ENCODE data around the gene DCST1.

DCST1 gene

DNA sequence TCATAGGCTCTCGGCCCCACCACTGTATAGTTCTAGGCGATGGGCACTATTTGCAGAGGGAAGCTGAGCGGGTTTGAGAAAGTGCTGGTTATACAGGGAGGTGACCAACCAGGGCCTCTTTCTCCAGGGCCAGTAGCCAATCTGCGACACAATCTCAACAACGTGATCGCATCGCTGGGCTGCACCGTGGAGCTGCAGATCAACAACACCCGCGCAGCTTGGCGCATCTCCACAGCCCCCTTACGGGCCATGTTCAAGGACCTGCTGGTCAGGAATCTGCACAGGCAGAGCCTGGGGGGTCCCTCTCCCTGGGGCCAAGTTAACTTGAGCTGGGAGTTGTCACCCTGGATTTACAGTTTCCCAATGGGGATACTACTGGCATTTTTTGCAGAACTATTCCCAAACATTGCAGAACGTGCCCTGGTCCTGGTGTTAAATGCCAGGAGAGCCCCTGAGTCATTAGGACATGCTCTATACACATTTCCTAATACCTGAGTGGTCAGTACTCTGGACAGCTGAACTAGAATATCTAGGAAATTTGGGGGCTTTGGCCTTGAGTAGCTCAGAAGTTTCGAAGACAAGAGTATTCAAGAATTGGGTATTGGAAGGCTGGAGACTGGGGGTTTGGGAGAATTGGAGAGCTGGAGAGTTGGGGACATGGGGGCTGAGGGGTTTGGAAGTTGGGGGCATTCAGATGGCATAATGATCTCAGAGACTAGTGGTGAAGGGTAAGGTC lies 6.9 kb downstream of the DCST1 start:
- Histone ChIP-seq H3K9ac (ENCODE audit: low read depth, low read length) (no peak overlapping the region), H3K36me3 (ENCODE audit: insufficient read depth, low read length) (no peaks in the 10 kb centered on the region), H3K4me1 (ENCODE audit: insufficient read depth, low read length) (peaks cover 3% of the 10 kb centered on the region; the same call in 1 of the 2 replicates), H3K9me3 (ENCODE audit: control insufficient read depth, insufficient read depth, low read length) (no peaks in the 10 kb centered on the region)

DNA sequence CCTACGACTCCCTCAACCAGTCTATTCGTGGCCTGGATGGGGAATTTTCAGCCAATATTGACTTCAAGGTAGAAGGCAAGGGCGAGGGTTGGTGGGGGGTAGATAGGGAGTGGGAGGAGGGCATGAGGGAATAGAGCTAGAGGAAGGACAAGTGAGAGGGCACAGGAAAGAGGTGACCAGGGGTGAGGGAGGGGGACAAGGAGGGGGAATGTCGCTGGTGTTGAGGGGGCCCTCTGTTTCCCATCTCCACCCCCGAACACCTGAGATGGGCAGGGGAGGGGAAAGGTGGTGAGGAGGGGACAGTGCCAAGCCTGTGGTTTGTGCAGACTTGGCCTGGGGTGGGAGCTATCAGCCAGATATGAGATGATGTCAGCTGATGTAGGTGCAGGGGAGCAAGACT lies 9.2 kb downstream of the DCST1 start:
- Histone ChIP-seq H3K4me1 (ENCODE audit: insufficient read depth, low read length) (peaks cover 3% of the 10 kb centered on the region; the same call in 1 of the 2 replicates), H3K9me3 (ENCODE audit: control insufficient read depth, insufficient read depth, low read length) (no peaks in the 10 kb centered on the region), H3K36me3 (ENCODE audit: insufficient read depth, low read length) (no peaks in the 10 kb centered on the region), H3K9ac (ENCODE audit: low read depth, low read length) (no peak overlapping the region)

DNA sequence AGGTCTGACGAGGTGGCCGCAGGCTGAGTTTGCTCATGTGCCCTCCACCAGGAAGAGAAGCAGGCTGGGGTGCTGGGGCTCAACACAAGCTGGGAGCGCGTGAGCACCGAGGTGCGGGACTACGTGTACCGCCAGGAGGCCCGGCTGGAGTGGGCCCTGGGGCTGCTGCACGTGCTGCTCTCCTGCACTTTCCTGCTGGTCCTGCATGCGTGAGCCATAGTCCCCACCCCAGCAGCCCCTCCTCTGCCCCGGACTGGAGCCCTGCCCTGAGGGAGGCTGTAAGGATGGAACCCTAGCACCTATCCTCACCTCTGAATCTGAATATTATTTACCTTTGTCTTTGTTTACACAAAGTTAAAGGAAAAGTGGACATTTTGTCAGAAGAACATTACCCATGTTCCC lies 9.7 kb downstream of the DCST1 start:
- Histone ChIP-seq H3K36me3 (ENCODE audit: insufficient read depth, low read length) (no peaks in the 10 kb centered on the region), H3K4me1 (ENCODE audit: insufficient read depth, low read length) (peaks cover 3% of the 10 kb centered on the region; the same call in 1 of the 2 replicates), H3K9me3 (ENCODE audit: control insufficient read depth, insufficient read depth, low read length) (no peaks in the 10 kb centered on the region), H3K9ac (ENCODE audit: low read depth, low read length) (no peak overlapping the region)

DNA sequence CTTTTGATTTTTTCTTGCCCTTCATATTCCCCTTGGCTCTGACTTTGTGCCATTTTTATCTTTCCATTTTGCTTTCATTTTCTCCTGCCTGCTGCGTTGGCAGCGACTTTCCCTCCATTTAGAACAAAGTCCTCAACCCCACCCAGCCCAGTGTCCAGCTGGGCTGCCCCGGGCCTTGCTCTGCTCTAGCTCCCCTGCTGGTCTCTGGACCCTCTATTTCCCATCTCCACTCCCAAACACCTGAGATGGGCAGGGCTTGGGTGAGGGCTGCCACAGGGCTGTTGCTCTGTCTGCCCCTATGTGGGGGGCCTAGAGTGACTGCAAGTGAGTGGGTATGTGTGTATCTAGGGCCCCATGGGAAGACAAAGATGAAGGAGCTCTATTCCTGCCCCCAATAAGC lies 10.2 kb downstream of the DCST1 start:
- H3K4me1 ChIP-seq (ENCODE audit: insufficient read depth, low read length): peaks cover 3% of the 10 kb centered on the region; the same call in 1 of the 2 replicates
- no peaks in the 10 kb centered on the region for H3K36me3 ChIP-seq (ENCODE audit: insufficient read depth, low read length)
- no peak overlapping the region for H3K9ac ChIP-seq (ENCODE audit: low read depth, low read length)
- no peaks in the 10 kb centered on the region for H3K9me3 ChIP-seq (ENCODE audit: control insufficient read depth, insufficient read depth, low read length)

DNA sequence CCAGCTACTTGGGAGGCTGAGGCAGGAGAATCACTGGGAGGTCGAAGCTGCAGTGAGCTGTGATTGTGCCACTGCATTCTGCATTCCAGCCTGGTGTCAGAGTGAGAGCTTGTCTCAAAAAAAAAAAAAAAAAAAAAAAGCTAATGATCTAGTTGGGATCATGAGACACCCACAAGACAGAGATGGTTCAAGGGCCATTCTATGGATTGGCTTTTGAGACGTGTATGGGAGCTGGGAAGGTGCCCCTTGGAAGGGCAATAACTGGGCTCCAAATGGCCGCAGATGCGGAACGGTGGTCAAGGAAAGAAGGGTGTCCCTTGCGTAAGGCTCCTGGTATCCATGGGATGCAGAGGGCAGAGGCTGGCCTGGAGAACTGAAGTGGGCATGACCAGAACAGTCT lies 10.7 kb downstream of the DCST1 start:
- no peak overlapping the region for H3K9ac ChIP-seq (ENCODE audit: low read depth, low read length)
- no peaks in the 10 kb centered on the region for H3K36me3 ChIP-seq (ENCODE audit: insufficient read depth, low read length)
- H3K4me1 ChIP-seq (ENCODE audit: insufficient read depth, low read length): peaks cover 3% of the 10 kb centered on the region; the same call in 1 of the 2 replicates
- no peaks in the 10 kb centered on the region for H3K9me3 ChIP-seq (ENCODE audit: control insufficient read depth, insufficient read depth, low read length)

DNA sequence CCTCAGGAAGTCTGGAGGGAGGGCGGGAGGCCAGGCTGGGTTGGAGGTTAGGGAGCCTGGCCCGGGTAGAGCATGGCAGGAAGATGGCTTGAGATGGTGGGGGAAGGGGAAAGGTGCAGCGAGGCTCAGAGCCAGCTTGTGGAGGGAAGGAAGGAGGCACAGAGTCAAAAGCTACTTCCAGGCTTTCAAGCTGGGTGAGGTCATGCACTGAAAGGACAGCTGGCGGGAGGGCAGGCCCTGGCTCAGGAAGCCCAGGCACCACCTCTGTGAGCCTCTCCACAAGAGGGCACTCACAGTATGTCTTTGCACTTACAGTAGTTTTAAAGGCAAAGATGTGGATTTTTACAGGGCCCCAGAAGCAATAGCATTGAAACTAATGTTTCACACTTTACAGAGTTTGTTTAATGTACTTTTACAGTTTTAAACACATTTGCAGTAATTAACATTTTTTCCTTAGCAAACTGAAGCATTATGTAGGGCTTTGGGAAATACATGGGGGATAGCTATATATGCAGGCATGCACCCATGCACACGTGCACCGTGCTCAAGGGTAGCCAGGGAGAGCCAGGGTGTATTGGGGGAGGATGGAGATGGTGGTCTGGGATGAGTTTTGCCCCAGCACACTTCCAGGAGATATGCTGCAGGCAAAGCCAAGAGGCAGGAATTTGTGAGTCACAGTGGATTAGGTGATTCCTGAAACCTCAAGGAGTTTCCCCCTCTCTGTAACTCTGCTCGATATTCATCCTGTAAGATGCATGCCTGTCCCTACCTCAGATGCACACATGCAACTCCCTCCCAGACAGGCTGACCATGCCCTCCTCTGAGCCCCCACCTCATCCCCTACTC lies 11.4 kb downstream of the DCST1 start:
- Histone ChIP-seq H3K9ac (ENCODE audit: low read depth, low read length) (no peak overlapping the region), H3K4me1 (ENCODE audit: insufficient read depth, low read length) (peaks cover 6% of the 10 kb centered on the region; the same call in 1 of the 2 replicates), H3K36me3 (ENCODE audit: insufficient read depth, low read length) (no peaks in the 10 kb centered on the region), H3K9me3 (ENCODE audit: control insufficient read depth, insufficient read depth, low read length) (no peaks in the 10 kb centered on the region)

DNA sequence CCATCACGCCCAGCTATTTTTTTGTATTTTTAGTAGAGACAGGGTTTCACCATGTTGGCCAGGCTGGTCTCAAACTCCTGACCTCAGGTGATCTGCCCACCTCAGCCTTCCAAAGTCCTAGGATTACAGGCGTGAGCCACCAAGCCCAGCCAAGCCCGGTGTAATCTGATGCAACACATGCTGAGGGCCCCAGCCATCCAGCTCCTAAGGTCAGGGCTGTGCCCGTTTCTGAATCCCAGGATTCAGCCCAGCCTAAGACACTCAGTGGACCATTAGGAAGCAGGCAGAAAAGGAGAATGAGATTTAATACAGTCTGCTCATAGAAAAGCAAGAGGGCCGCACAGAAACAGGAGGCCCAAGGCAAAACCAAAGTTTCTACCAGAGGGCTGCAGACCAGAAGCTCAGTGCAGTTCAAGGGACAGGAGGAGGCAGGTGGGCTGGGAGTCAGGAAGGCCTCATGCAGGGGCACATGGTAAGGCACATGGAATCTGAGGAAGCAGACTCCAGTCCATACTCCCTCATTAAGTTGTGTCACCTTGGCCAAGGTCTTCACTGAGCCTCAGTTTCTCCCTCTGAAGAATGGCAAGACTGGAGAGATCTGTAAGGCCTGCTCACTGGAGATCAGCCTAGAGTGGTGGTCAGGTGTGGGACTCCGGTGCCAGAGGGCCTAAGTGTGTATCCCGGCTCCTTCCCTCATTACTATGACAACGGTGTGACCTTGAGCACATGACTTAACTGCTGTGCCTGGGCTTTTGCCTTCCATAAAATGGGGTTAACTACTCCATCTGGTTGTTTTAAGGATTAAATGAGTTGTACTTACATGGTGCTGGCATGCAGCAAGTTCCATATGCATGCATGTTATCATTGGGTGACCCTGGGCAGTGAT lies 15.1 kb downstream of the DCST1 start:
- H3K9me3 ChIP-seq (ENCODE audit: control insufficient read depth, insufficient read depth, low read length): no peaks in the 10 kb centered on the region
- H3K9ac ChIP-seq (ENCODE audit: low read depth, low read length): no peak overlapping the region
- H3K36me3 ChIP-seq (ENCODE audit: insufficient read depth, low read length): no peaks in the 10 kb centered on the region
- H3K4me1 ChIP-seq (ENCODE audit: insufficient read depth, low read length): peaks cover 14% of the 10 kb centered on the region; the same call in 1 of the 2 replicates

DNA sequence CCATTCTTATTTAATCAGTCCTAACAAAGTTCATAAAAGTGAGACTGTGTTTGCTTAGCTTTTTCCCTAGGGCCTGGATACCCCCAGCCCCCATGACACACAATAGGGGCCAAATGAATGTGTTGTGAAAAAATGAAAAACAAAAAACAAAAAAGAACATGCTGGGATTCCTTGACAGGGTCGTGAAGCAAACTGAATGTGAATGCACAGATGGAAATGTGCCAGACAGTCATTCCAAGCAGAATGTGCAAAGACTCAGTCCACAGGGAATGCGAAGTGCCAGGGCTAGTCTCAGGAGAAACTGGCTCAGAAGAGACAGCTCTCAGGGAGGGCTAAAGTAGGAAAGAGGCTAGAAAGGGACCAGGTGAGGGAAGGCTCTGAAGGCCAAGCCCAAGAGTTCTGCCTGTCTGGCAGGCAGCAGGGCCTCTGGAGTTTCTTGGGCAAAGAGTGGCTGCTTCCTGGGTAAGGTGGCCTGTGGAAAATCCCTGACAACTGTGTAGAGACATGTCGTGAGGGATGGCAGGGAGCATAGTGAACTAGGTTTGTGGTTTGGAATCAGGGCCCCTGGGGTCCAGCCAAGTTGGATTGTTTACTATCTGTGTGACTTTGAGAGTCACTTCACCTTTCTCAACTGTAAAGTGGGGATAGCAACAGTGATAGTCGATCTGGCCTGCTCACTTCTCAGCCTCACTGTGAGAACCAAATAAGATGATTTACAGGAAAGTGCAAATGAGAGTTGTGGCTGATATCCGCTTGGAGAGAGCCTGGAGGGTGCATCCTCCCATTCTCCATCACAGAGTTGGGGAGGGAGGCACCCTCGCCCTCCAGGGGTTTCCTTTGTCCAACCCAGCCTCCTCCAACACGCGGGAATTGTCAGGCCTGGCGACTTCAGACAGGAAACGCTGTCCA lies 16.3 kb downstream of the DCST1 start:
- H3K9ac ChIP-seq (ENCODE audit: low read depth, low read length): 0 out of 2 replicates have a peak overlapping the region, but pooled peaks have one; percentile 48
- H3K4me1 ChIP-seq (ENCODE audit: insufficient read depth, low read length): peaks cover 11% of the 10 kb centered on the region; the same call in 1 of the 2 replicates
- no peaks in the 10 kb centered on the region for H3K36me3 ChIP-seq (ENCODE audit: insufficient read depth, low read length)
- H3K9me3 ChIP-seq (ENCODE audit: control insufficient read depth, insufficient read depth, low read length): no peaks in the 10 kb centered on the region

DNA sequence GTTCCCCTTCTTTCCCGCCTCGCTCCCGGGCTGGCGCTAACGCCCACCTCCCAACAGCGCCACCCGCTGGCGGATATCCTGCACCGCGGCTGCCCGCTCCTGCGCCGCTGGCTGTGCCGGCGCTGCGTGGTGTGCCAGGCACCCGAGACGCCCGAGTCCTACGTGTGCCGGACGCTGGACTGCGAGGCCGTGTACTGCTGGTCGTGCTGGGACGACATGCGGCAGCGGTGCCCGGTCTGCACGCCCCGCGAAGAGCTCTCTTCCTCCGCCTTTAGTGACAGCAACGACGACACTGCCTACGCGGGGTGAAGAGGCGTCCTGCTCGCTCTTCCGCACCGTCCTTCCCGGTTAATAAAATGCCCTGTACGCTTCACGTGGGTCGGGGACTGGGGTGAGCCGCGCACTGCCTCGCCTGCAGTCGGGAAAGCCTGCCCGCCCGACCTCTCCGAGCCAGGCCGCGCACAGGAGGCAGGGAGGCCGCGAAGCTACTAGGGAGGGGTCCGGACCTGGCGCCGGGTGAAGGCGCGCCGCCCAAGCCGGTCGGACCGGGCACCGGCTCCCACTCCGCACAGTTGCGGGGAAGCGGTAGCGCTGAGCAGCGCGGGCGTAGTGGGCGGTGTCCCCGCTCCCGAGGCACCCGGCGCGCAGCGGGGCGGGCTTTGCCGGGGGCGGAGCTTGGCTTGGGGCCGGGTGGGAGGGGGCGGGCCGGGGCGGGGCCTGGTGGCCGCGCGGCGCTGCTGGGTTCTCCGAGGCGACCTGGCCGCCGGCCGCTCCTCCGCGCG lies 17.1 kb downstream of the DCST1 start, which contains the start of gene ADAM15:
ADAM15 (plus strand) TSS at position 757 of the 782 bp plus-strand sequence. CDS start 71 bp downstream, outside the sequence.
- Histone ChIP-seq H3K9me3 (ENCODE audit: control insufficient read depth, insufficient read depth, low read length) (no peaks in the 10 kb centered on the region), H3K36me3 (ENCODE audit: insufficient read depth, low read length) (no peaks in the 10 kb centered on the region), H3K9ac (ENCODE audit: low read depth, low read length) (peak within 1 kb of the TSS; percentile 78), H3K4me1 (ENCODE audit: insufficient read depth, low read length) (peaks cover 11% of the 10 kb centered on the region; the same call in 1 of the 2 replicates)

DNA sequence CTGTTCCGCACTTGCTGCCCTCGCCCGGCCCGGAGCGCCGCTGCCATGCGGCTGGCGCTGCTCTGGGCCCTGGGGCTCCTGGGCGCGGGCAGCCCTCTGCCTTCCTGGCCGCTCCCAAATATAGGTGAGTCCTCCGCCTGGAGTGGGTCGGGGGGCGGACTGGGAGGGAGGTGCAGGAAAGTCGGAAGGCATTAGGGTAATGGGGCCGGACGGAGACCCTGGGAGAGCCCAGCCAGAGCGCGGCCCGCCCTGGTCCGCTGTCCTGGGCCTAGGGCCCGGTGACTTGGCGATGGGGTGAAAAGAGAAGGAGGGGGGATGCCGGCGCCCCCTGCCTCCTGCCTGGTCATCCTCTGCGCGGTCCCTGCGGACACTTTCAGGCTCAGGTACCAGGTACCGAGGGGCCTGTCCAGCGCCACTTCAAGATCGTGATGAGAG lies 17.7 kb downstream of the DCST1 start:
- Histone ChIP-seq H3K9ac (ENCODE audit: low read depth, low read length) (peak overlapping the region; percentile 78), H3K9me3 (ENCODE audit: control insufficient read depth, insufficient read depth, low read length) (no peaks in the 10 kb centered on the region), H3K4me1 (ENCODE audit: insufficient read depth, low read length) (peaks cover 11% of the 10 kb centered on the region; the same call in 1 of the 2 replicates), H3K36me3 (ENCODE audit: insufficient read depth, low read length) (no peaks in the 10 kb centered on the region)

DNA sequence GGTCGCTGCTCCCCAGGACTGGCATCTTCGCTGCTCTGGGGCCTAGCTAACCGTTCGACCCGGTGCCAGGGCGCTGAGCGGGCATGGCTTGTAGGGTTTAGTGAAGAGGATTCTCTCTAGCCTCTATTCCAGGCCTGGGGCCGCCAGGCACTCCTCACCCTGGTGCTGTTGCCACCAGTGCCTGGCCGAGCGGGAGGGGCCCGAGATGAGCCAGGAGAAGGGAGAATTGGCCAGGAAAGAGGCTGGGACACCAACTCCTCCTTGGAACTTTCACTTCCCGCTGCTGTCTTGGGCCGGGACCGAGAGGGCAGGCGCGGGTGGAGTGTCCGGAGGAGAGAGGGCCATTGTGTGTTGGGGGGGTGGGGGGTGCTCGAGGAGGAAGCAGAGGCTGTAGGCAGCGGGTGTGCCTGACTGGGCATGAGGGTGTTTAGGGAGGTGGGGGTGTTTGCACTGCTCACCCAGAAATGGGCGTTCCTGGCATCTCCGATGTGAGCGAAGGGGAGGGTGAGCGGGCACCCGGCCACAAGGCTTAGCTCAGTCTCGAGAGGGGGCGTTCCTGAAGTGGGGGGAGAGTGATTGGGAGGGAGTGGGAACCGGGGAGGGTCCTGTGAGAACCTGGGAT lies 18.3 kb downstream of the DCST1 start:
- Histone ChIP-seq H3K4me1 (ENCODE audit: insufficient read depth, low read length) (peaks cover 11% of the 10 kb centered on the region; the same call in 1 of the 2 replicates), H3K9me3 (ENCODE audit: control insufficient read depth, insufficient read depth, low read length) (no peaks in the 10 kb centered on the region), H3K9ac (ENCODE audit: low read depth, low read length) (peak overlapping the region; percentile 78), H3K36me3 (ENCODE audit: insufficient read depth, low read length) (no peaks in the 10 kb centered on the region)

Data from ES-I3 (cell line).